ENCODE results near the gene TRIML1. TPM values are rescaled to one million over a fixed set of nuclear protein-coding genes. Genes with fewer than 3 reads are reported as not detected.

The TRIML1 gene, protein sequence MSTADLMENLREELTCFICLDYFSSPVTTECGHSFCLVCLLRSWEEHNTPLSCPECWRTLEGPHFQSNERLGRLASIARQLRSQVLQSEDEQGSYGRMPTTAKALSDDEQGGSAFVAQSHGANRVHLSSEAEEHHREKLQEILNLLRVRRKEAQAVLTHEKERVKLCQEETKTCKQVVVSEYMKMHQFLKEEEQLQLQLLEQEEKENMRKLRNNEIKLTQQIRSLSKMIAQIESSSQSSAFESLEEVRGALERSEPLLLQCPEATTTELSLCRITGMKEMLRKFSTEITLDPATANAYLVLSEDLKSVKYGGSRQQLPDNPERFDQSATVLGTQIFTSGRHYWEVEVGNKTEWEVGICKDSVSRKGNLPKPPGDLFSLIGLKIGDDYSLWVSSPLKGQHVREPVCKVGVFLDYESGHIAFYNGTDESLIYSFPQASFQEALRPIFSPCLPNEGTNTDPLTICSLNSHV
- not detected for polyA plus RNA-seq (2013, experiment 1 of 2)
- polyA plus RNA-seq (2013, experiment 2 of 2): not detected

GRCh38 chr4:188139141-188139540 is at the start of gene TRIML1:
Gene TRIML1, plus strand, starts transcription at chr4:188139441. Its CDS starts 118 bp downstream, at chr4:188139559.
- peak within 1 kb of the TSS; percentile 57 for H3K18ac ChIP-seq (ENCODE audit: low read length)
- H3K79me1 ChIP-seq (ENCODE audit: low read depth, low read length): no peaks in the 10 kb centered on the region
- H3K27me3 ChIP-seq (ENCODE audit: control insufficient read depth in 3 of 3, insufficient read depth in 3 of 3, low read depth in 1 of 3, low read length in 3 of 3): no peaks in the 10 kb centered on the region
- no peak within 1 kb of the TSS for H2BK120ac ChIP-seq (ENCODE audit: low read depth, low read length)
- peak within 1 kb of the TSS; percentile 97 for H3K14ac ChIP-seq (ENCODE audit: low read length)
- WGBS, 2 donors (ENCODE audit: extremely low coverage in 2 of 2, insufficient read length in 2 of 2, insufficient replicate concordance in 1 of 2): no CpG with 5 or more reads among the region's 3 CpGs
- H2BK15ac ChIP-seq (ENCODE audit: low read length): no peak within 1 kb of the TSS
- H3K4me1 ChIP-seq (ENCODE audit: control insufficient read depth in 2 of 2, insufficient read depth in 1 of 2, low read depth in 1 of 2, low read length in 2 of 2): no peaks in the 10 kb centered on the region
- peak within 1 kb of the TSS; percentile 81 for H2AK5ac ChIP-seq (ENCODE audit: low read depth, low read length)
- no peak within 1 kb of the TSS for H3K9ac ChIP-seq (ENCODE audit: low read depth, low read length, poor library complexity)
- H3K4ac ChIP-seq (ENCODE audit: low read length): no peak within 1 kb of the TSS
- H2BK5ac ChIP-seq (ENCODE audit: low read length): no peak within 1 kb of the TSS
- H3K9me3 ChIP-seq (replicated peaks in 1 of 2; ENCODE audit: control insufficient read depth in 2 of 2, insufficient read depth in 1 of 2, low read depth in 1 of 2, low read length in 2 of 2): peaks cover 0 to 2% of the 10 kb centered on the region in 2 donors
- H3K36me3 ChIP-seq (replicated peaks in 1 of 2; ENCODE audit: control insufficient read depth in 2 of 2, insufficient read depth in 2 of 2, low read length in 2 of 2): peaks cover 0 to 2% of the 10 kb centered on the region in 2 donors
- no peak within 1 kb of the TSS for H3K4me2 ChIP-seq (ENCODE audit: insufficient read depth, low read length, poor library complexity, severe bottlenecking)
- H3K27ac ChIP-seq (replicated peaks; ENCODE audit: low read length): peak within 1 kb of the TSS; percentile 11
- H2AFZ ChIP-seq (ENCODE audit: low read length): no peak within 1 kb of the TSS
- H4K8ac ChIP-seq (ENCODE audit: low read depth, low read length): peak within 1 kb of the TSS; percentile 43
- peak within 1 kb of the TSS; percentile 89 for H3K23ac ChIP-seq (ENCODE audit: low read depth, low read length, poor library complexity)
- peak within 1 kb of the TSS; percentile 72 for H4K91ac ChIP-seq (ENCODE audit: low read depth, low read length, poor library complexity)
- H3K4me3 ChIP-seq (ENCODE audit: low read length in 2 of 2): peak within 1 kb of the TSS in 1 of 2 donors; percentile 70
- DNase-seq (ENCODE audit: low spot score): no peak
- peak within 1 kb of the TSS; percentile 94 for H2BK12ac ChIP-seq (ENCODE audit: low read length)

DNA sequence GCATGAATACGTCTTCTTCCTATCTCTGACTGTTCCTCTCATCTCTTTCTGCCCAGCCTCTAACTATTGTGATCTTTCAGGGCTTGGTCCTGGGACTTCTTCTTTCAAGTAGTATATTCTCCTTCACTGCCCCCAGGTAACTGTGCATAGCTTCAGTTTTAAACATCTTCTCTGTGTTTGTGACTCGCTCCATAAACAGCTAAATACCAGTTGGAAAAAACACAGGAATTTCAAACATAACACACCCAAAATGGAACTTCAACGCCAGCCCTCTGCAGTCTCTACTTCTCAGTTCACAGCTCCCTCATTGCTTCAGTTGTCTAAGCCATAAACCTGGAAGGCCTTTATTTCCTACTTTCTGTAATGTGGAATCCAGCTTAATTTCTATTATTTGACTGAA is 46.4 kb upstream of the TRIML1 start:
- Histone ChIP-seq H2BK5ac (ENCODE audit: low read length) (no peak overlapping the region), H3K27me3 (ENCODE audit: control insufficient read depth in 3 of 3, insufficient read depth in 3 of 3, low read depth in 1 of 3, low read length in 3 of 3) (no peaks in the 10 kb centered on the region), H4K8ac (ENCODE audit: low read depth, low read length) (no peak overlapping the region), H3K36me3 (replicated peaks in 1 of 2; ENCODE audit: control insufficient read depth in 2 of 2, insufficient read depth in 2 of 2, low read length in 2 of 2) (no peaks in the 10 kb centered on the region), H3K79me1 (ENCODE audit: low read depth, low read length) (no peaks in the 10 kb centered on the region), H3K4me3 (ENCODE audit: low read length in 2 of 2) (no peak overlapping the region), H3K4me1 (ENCODE audit: control insufficient read depth in 2 of 2, insufficient read depth in 1 of 2, low read depth in 1 of 2, low read length in 2 of 2) (no peaks in the 10 kb centered on the region), H3K9me3 (replicated peaks in 1 of 2; ENCODE audit: control insufficient read depth in 2 of 2, insufficient read depth in 1 of 2, low read depth in 1 of 2, low read length in 2 of 2) (peaks cover 0 to 2% of the 10 kb centered on the region in 2 donors), H2BK120ac (ENCODE audit: low read depth, low read length) (no peak overlapping the region), H2BK15ac (ENCODE audit: low read length) (no peak overlapping the region), H3K23ac (ENCODE audit: low read depth, low read length, poor library complexity) (no peak overlapping the region), H3K14ac (ENCODE audit: low read length) (no peak overlapping the region), H3K27ac (replicated peaks; ENCODE audit: low read length) (no peak overlapping the region), H3K9ac (ENCODE audit: low read depth, low read length, poor library complexity) (no peak overlapping the region), H4K91ac (ENCODE audit: low read depth, low read length, poor library complexity) (no peak overlapping the region), H3K4ac (ENCODE audit: low read length) (no peak overlapping the region), H2AK5ac (ENCODE audit: low read depth, low read length) (no peak overlapping the region), H3K18ac (ENCODE audit: low read length) (no peak overlapping the region), H2BK12ac (ENCODE audit: low read length) (no peak overlapping the region), H3K4me2 (ENCODE audit: insufficient read depth, low read length, poor library complexity, severe bottlenecking) (no peak overlapping the region), H2AFZ (ENCODE audit: low read length) (no peak overlapping the region)
- WGBS, 2 donors (ENCODE audit: extremely low coverage in 2 of 2, insufficient read length in 2 of 2, insufficient replicate concordance in 1 of 2): no CpG with 5 or more reads among the region's 3 CpGs
- DNase-seq (ENCODE audit: low spot score): no peak

DNA sequence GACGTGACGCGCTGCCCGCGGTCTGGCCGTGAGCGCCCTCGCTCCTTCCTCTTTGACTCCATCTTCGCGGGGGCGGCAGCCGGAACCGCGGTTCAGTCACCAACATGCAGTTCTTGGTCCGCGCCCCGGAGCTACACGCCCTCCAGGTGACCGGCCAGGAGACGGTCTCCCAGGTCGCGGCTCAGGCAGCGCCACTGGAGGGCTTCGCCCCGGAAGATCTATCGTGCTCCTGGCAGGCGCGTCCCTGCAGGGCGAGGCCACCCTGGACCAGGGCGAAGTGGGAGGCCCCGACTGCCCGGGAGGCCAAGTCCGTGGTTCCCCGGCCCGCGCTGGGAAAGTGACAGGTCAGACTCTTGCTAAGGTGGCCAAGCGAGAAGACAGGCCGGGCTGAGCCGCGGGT is 32.8 kb upstream of the TRIML1 start:
- Histone ChIP-seq H3K18ac (ENCODE audit: low read length) (peak overlapping the region; percentile 34), H2AK5ac (ENCODE audit: low read depth, low read length) (peak overlapping the region; percentile 77), H3K23ac (ENCODE audit: low read depth, low read length, poor library complexity) (peak overlapping the region; percentile 61), H3K27me3 (ENCODE audit: control insufficient read depth in 3 of 3, insufficient read depth in 3 of 3, low read depth in 1 of 3, low read length in 3 of 3) (no peaks in the 10 kb centered on the region), H3K4me1 (ENCODE audit: control insufficient read depth in 2 of 2, insufficient read depth in 1 of 2, low read depth in 1 of 2, low read length in 2 of 2) (peaks cover 0 to 2% of the 10 kb centered on the region in 2 donors), H2BK12ac (ENCODE audit: low read length) (no peak overlapping the region), H4K91ac (ENCODE audit: low read depth, low read length, poor library complexity) (no peak overlapping the region), H2BK5ac (ENCODE audit: low read length) (no peak overlapping the region), H3K14ac (ENCODE audit: low read length) (no peak overlapping the region), H2AFZ (ENCODE audit: low read length) (no peak overlapping the region), H3K4me2 (ENCODE audit: insufficient read depth, low read length, poor library complexity, severe bottlenecking) (no peak overlapping the region), H2BK120ac (ENCODE audit: low read depth, low read length) (no peak overlapping the region), H2BK15ac (ENCODE audit: low read length) (no peak overlapping the region), H3K9ac (ENCODE audit: low read depth, low read length, poor library complexity) (no peak overlapping the region), H4K8ac (ENCODE audit: low read depth, low read length) (no peak overlapping the region), H3K4me3 (ENCODE audit: low read length in 2 of 2) (peak overlapping the region in 1 of 2 donors; percentile 56), H3K9me3 (replicated peaks in 1 of 2; ENCODE audit: control insufficient read depth in 2 of 2, insufficient read depth in 1 of 2, low read depth in 1 of 2, low read length in 2 of 2) (peaks cover 0 to 6% of the 10 kb centered on the region in 2 donors), H3K36me3 (replicated peaks in 1 of 2; ENCODE audit: control insufficient read depth in 2 of 2, insufficient read depth in 2 of 2, low read length in 2 of 2) (no peaks in the 10 kb centered on the region), H3K4ac (ENCODE audit: low read length) (no peak overlapping the region), H3K79me1 (ENCODE audit: low read depth, low read length) (no peaks in the 10 kb centered on the region), H3K27ac (replicated peaks; ENCODE audit: low read length) (no peak overlapping the region)
- WGBS, 2 donors (ENCODE audit: extremely low coverage in 2 of 2, insufficient read length in 2 of 2, insufficient replicate concordance in 1 of 2): no CpG with 5 or more reads among the region's 40 CpGs
- DNase-seq (ENCODE audit: low spot score): no peak
